OCI-LY3 (cell line): ENCODE results near the gene RPUSD4.
A peak's percentile ranks its signal among the peaks of the same experiment; 100 is the strongest.

Experiments
- H2AFZ ChIP-seq: fragments of 200-600, 300-600 bp; shearing (Covaris generic); 2 replicates; pipeline ENCODE4 v1.6.0; 2014; ENCODE audit warnings: antibody characterized with exemption, low read depth, low read length
- H3K27ac ChIP-seq: fragments of 200-600, 300-600 bp; sonication (generic); 2 replicates; pipeline ENCODE4 v1.5.1; 2014; ENCODE audit warnings: mild to moderate bottlenecking, low read length, moderate library complexity, mixed read lengths
- H3K27me3 ChIP-seq: fragments of 200-600, 300-600 bp; sonication (generic); 2 replicates; pipeline ENCODE4 v1.6.1; 2014; ENCODE audit warnings: low read depth, low read length, mixed read lengths
- H3K36me3 ChIP-seq: fragments of 200-600, 300-600 bp; sonication (generic); replicated peaks from 2 replicates; pipeline ENCODE3; 2014; ENCODE audit warnings: low read depth, low read length, mixed read lengths
- H3K4me1 ChIP-seq: fragments of 300-600, 200-600 bp; sonication (generic); 2 replicates; pipeline ENCODE4 v1.6.1; 2014; ENCODE audit warnings: low read length, mixed read lengths
- H3K4me2 ChIP-seq: fragments of 200-600, 300-600 bp; sonication (generic); 2 replicates; pipeline ENCODE4 v1.6.1; 2014; ENCODE audit warnings: low read length, mixed read lengths
- H3K4me3 ChIP-seq: fragments of 300-600, 200-600 bp; sonication (generic); 2 replicates; pipeline ENCODE4 v1.5.1; 2014; ENCODE audit warnings: antibody characterized with exemption, mild to moderate bottlenecking, low read length, moderate library complexity
- H3K79me2 ChIP-seq: fragments of 300-600, 200-600 bp; shearing (Covaris generic); 2 replicates; pipeline ENCODE4 v1.6.1; 2014; ENCODE audit warnings: mild to moderate bottlenecking, low read length, mixed read lengths
- H3K9ac ChIP-seq: fragments of 300-600, 200-600 bp; shearing (Covaris generic); 2 replicates; pipeline ENCODE4 v1.6.0; 2014; ENCODE audit warnings: mild to moderate bottlenecking, low read length, moderate library complexity
- H3K9me3 ChIP-seq: fragments of 200-600, 300-600 bp; shearing (Covaris generic); 2 replicates; pipeline ENCODE4 v1.6.1; 2014; ENCODE audit warnings: low read length, mixed read lengths; ENCODE audit not compliant: insufficient read depth
- H4K20me1 ChIP-seq: fragments of 200-600, 300-600 bp; sonication (generic); 2 replicates; pipeline ENCODE4 v1.6.1; 2016; ENCODE audit warnings: low read length, mixed read lengths; ENCODE audit not compliant: insufficient read depth
- CTCF ChIP-seq: fragments of 200-600, 300-600 bp; sonication (generic); IDR thresholded peaks from 2 replicates; pipeline ENCODE4 v1.5.1; 2014; ENCODE audit warnings: antibody characterized with exemption, low read length, low read depth
- EZH2phosphoT487 ChIP-seq: fragments of 200-600 bp; shearing (Covaris generic); IDR thresholded peaks from 2 replicates; pipeline ENCODE4 v1.6.1; 2018; ENCODE audit warnings: antibody characterized with exemption, mixed run types, low read depth

RPUSD4 gene

GRCh38 chr11:126216526-126217305 lies 5.3 kb upstream of the RPUSD4 start:
- Histone ChIP-seq H2AFZ (no peak overlapping the region), H3K9ac (no peak overlapping the region), H3K4me2 (no peak overlapping the region), H3K27me3 (no peaks in the 10 kb centered on the region), H3K36me3 (no peaks in the 10 kb centered on the region), H3K79me2 (peaks cover 64% of the 10 kb centered on the region), H3K27ac (no peak overlapping the region), H3K9me3 (no peaks in the 10 kb centered on the region), H3K4me1 (peaks cover 6% of the 10 kb centered on the region), H3K4me3 (no peak overlapping the region), H4K20me1 (no peaks in the 10 kb centered on the region)
- no peak for TF ChIP-seq EZH2phosphoT487
- TF ChIP-seq CTCF = no peak

GRCh38 chr11:126214841-126215240 lies 3.4 kb upstream of the RPUSD4 start:
- Histone ChIP-seq H3K36me3 (no peaks in the 10 kb centered on the region), H3K27ac (no peak overlapping the region), H4K20me1 (no peaks in the 10 kb centered on the region), H3K27me3 (no peaks in the 10 kb centered on the region), H2AFZ (no peak overlapping the region), H3K9ac (no peak overlapping the region), H3K4me2 (no peak overlapping the region), H3K4me1 (peaks cover 15% of the 10 kb centered on the region), H3K79me2 (peaks cover 69% of the 10 kb centered on the region), H3K4me3 (no peak overlapping the region), H3K9me3 (no peaks in the 10 kb centered on the region)
- TF ChIP-seq EZH2phosphoT487 = no peak
- no peak for TF ChIP-seq CTCF

- no peaks in the 10 kb centered on the region for H3K36me3 ChIP-seq
- H3K9ac ChIP-seq = no peak overlapping the region
- peaks cover 68% of the 10 kb centered on the region for H3K79me2 ChIP-seq
- no peaks in the 10 kb centered on the region for H4K20me1 ChIP-seq
- TF ChIP-seq CTCF = no peak
- TF ChIP-seq EZH2phosphoT487 = no peak
- H3K4me1 ChIP-seq = peaks cover 15% of the 10 kb centered on the region
- no peak overlapping the region for H3K27ac ChIP-seq
- no peak overlapping the region for H2AFZ ChIP-seq
- H3K4me3 ChIP-seq = no peak overlapping the region
- H3K9me3 ChIP-seq = no peaks in the 10 kb centered on the region
- H3K27me3 ChIP-seq = no peaks in the 10 kb centered on the region
- no peak overlapping the region for H3K4me2 ChIP-seq
Measured at GRCh38 chr11:126214441-126214840, 3.0 kb upstream of the RPUSD4 start.

- TF ChIP-seq EZH2phosphoT487 (no peak), CTCF (no peak)
- Histone ChIP-seq H2AFZ (no peak overlapping the region), H3K4me2 (peak overlapping the region; percentile 85), H3K36me3 (no peaks in the 10 kb centered on the region), H3K4me3 (peak overlapping the region; percentile 99), H3K27me3 (no peaks in the 10 kb centered on the region), H3K27ac (no peak overlapping the region), H3K9ac (peak overlapping the region; percentile 67), H3K4me1 (peaks cover 15% of the 10 kb centered on the region), H4K20me1 (no peaks in the 10 kb centered on the region), H3K79me2 (peaks cover 52% of the 10 kb centered on the region), H3K9me3 (no peaks in the 10 kb centered on the region)
Measured at GRCh38 chr11:126212089-126212660, 725 bp upstream of the RPUSD4 start.
